ENCODE measurements around the gene TBC1D1.

DNA sequence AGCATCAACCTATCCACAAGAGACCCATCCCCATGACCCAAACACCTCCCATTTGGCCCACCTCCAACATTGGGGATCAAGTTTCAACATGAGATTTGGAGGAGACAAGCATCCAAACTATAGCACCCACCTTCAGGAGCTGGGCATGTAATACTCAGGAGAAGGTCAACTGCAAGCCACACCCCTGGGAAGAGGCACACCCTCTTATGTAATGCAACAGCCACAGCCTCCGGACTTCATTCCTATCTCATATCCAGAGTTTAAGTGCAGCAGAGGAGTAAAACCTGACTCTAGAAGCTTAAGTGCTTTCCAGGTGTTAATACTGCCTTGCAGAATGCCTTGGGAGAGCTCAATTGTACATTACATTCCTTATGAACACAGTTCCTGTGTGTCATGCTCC lies 266.7 kb downstream of the TBC1D1 start:
- TF ChIP-seq, protein P1, sequence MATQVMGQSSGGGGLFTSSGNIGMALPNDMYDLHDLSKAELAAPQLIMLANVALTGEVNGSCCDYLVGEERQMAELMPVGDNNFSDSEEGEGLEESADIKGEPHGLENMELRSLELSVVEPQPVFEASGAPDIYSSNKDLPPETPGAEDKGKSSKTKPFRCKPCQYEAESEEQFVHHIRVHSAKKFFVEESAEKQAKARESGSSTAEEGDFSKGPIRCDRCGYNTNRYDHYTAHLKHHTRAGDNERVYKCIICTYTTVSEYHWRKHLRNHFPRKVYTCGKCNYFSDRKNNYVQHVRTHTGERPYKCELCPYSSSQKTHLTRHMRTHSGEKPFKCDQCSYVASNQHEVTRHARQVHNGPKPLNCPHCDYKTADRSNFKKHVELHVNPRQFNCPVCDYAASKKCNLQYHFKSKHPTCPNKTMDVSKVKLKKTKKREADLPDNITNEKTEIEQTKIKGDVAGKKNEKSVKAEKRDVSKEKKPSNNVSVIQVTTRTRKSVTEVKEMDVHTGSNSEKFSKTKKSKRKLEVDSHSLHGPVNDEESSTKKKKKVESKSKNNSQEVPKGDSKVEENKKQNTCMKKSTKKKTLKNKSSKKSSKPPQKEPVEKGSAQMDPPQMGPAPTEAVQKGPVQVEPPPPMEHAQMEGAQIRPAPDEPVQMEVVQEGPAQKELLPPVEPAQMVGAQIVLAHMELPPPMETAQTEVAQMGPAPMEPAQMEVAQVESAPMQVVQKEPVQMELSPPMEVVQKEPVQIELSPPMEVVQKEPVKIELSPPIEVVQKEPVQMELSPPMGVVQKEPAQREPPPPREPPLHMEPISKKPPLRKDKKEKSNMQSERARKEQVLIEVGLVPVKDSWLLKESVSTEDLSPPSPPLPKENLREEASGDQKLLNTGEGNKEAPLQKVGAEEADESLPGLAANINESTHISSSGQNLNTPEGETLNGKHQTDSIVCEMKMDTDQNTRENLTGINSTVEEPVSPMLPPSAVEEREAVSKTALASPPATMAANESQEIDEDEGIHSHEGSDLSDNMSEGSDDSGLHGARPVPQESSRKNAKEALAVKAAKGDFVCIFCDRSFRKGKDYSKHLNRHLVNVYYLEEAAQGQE (IDR thresholded peaks at IDR 0.05; ENCODE audit: insufficient read depth in 1 of 2, low read depth in 2 of 2, low read length in 2 of 2), result no peak
- no peak for TF ChIP-seq POLR2AphosphoS5 (IDR thresholded peaks at IDR 0.05; ENCODE audit: low read depth, low read length)
- no peak for TF ChIP-seq SIN3A (IDR thresholded peaks at IDR 0.05; ENCODE audit: borderline replicate concordance, insufficient read depth, low read length)
- TF ChIP-seq TAF1 (IDR thresholded peaks at IDR 0.05; ENCODE audit: borderline replicate concordance, insufficient read depth, low read length), result no peak
- TF ChIP-seq FOXP2 (optimal IDR thresholded peaks at IDR 0.05; ENCODE audit: borderline replicate concordance, extremely low read depth, extremely low read length, insufficient read depth), result no peak
